Measurements from ENCODE around the gene HMGCS1. TPM values are rescaled to one million over a fixed set of nuclear protein-coding genes. Genes with fewer than 3 reads are reported as not detected.

The HMGCS1 gene
- total and polyA plus RNA-seq, 2 experiments from 2014 or later = 84.1 to 105 TPM

GRCh38 chr5:43316421-43316820 is 3.2 kb upstream of the HMGCS1 start:
- peaks cover 15% of the 10 kb centered on the region for H3K4me1 ChIP-seq (ENCODE audit: low read depth)
- no peak for DNase-seq (ENCODE audit: low read depth in 1 of 2, low spot score in 1 of 2)
- H3K36me3 ChIP-seq = no peaks in the 10 kb centered on the region
- no peaks in the 10 kb centered on the region for H3K9me3 ChIP-seq (ENCODE audit: low read depth)
- no peak overlapping the region for H3K4me3 ChIP-seq
- no peak overlapping the region for H3K27ac ChIP-seq
- TF ChIP-seq CTCF (IDR thresholded peaks at IDR 0.05; ENCODE audit: low read depth, low read length) = no peak
- H3K27me3 ChIP-seq = no peaks in the 10 kb centered on the region

GRCh38 chr5:43315682-43316081 is 2.5 kb upstream of the HMGCS1 start:
- no peak overlapping the region for H3K27ac ChIP-seq
- H3K4me3 ChIP-seq = no peak overlapping the region
- peaks cover 18% of the 10 kb centered on the region for H3K4me1 ChIP-seq (ENCODE audit: low read depth)
- no peaks in the 10 kb centered on the region for H3K36me3 ChIP-seq
- no peak for DNase-seq (ENCODE audit: low read depth in 1 of 2, low spot score in 1 of 2)
- no peaks in the 10 kb centered on the region for H3K27me3 ChIP-seq
- TF ChIP-seq CTCF (IDR thresholded peaks at IDR 0.05; ENCODE audit: low read depth, low read length) = no peak
- no peaks in the 10 kb centered on the region for H3K9me3 ChIP-seq (ENCODE audit: low read depth)

GRCh38 chr5:43315263-43315662 is 2.1 kb upstream of the HMGCS1 start:
- no peak for TF ChIP-seq CTCF (IDR thresholded peaks at IDR 0.05; ENCODE audit: low read depth, low read length)
- Histone ChIP-seq H3K4me1 (ENCODE audit: low read depth) (peaks cover 22% of the 10 kb centered on the region), H3K36me3 (no peaks in the 10 kb centered on the region), H3K27ac (no peak overlapping the region), H3K27me3 (no peaks in the 10 kb centered on the region), H3K9me3 (ENCODE audit: low read depth) (no peaks in the 10 kb centered on the region), H3K4me3 (no peak overlapping the region)
- DNase-seq (ENCODE audit: low read depth in 1 of 2, low spot score in 1 of 2) = no peak

DNA sequence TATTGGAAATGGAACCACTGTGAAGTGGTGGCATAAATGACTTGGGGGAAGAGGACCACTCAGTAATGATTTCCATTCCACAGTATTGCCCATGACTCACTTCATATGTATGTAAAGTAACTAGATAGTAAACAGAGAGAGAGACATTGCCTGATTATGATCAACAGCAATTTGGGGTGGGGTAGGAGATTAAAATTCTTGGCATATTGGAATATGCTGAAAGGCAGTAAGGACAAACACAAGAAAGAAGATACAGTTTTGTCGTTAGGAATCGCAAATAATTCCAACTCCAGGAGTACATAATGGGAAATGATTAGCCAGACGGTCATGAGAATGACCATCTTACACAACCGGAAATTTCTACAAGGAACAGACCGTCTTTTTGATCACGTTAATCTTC is 1.5 kb upstream of the HMGCS1 start:
- Histone ChIP-seq H3K36me3 (no peaks in the 10 kb centered on the region), H3K9me3 (ENCODE audit: low read depth) (no peaks in the 10 kb centered on the region), H3K27me3 (no peaks in the 10 kb centered on the region), H3K4me1 (ENCODE audit: low read depth) (peaks cover 27% of the 10 kb centered on the region), H3K4me3 (no peak overlapping the region), H3K27ac (peak overlapping the region; percentile 96)
- no peak for TF ChIP-seq CTCF (IDR thresholded peaks at IDR 0.05; ENCODE audit: low read depth, low read length)
- no peak for DNase-seq (ENCODE audit: low read depth in 1 of 2, low spot score in 1 of 2)

DNA sequence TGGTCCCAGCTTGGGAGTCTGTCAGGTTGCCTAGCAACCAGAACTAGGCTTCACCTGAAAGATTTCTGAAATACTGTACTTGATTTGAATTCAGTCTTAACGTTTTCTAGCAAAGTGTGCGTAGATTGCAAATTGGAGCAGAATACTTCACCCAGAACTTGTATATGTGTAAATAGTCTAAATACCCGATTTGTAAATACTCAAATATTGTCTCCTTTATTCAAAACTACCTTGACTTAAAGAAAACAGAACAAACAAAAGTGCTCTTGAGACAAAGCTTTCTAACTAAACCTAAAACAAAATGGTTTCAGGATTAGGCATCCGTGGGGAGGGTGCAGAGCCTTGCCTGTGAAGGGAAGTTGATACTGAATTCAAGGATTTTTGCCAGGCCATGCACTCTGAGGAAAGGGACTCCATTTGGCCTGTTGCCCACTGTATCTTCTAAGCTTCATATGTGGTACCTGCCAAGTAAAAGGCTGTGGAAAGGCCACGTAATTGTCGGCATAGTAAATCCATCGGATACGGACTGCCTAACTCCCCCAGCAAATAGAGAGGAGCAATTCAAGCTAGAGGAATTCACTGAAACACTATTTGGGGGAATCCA is 744 bp upstream of the HMGCS1 start:
- Histone ChIP-seq H3K4me3 (peak overlapping the region; percentile 17), H3K9me3 (ENCODE audit: low read depth) (no peaks in the 10 kb centered on the region), H3K27ac (peak overlapping the region; percentile 96), H3K36me3 (no peaks in the 10 kb centered on the region), H3K27me3 (no peaks in the 10 kb centered on the region), H3K4me1 (ENCODE audit: low read depth) (peaks cover 35% of the 10 kb centered on the region)
- DNase-seq (ENCODE audit: low read depth in 1 of 2, low spot score in 1 of 2) = peak; percentile 20 to 59
- no peak for TF ChIP-seq CTCF (IDR thresholded peaks at IDR 0.05; ENCODE audit: low read depth, low read length)

- no peak for DNase-seq (ENCODE audit: low read depth in 1 of 2, low spot score in 1 of 2)
- peaks cover 42% of the 10 kb centered on the region for H3K4me1 ChIP-seq (ENCODE audit: low read depth)
- no peaks in the 10 kb centered on the region for H3K36me3 ChIP-seq
- H3K4me3 ChIP-seq = peak overlapping the region; percentile 60
- peak overlapping the region; percentile 91 for H3K27ac ChIP-seq
- TF ChIP-seq CTCF (IDR thresholded peaks at IDR 0.05; ENCODE audit: low read depth, low read length) = no peak
- no peaks in the 10 kb centered on the region for H3K27me3 ChIP-seq
- no peaks in the 10 kb centered on the region for H3K9me3 ChIP-seq (ENCODE audit: low read depth)
Observed at GRCh38 chr5:43312699-43313034, 545 bp downstream of the HMGCS1 start.

Measured in cardiac muscle cell (in vitro differentiated cells and primary cell).